ENCODE data around the gene MYO5A.

GRCh38 chr15:52417521-52417920, 111.2 kb downstream of the MYO5A start:
- TF ChIP-seq, protein P1, sequence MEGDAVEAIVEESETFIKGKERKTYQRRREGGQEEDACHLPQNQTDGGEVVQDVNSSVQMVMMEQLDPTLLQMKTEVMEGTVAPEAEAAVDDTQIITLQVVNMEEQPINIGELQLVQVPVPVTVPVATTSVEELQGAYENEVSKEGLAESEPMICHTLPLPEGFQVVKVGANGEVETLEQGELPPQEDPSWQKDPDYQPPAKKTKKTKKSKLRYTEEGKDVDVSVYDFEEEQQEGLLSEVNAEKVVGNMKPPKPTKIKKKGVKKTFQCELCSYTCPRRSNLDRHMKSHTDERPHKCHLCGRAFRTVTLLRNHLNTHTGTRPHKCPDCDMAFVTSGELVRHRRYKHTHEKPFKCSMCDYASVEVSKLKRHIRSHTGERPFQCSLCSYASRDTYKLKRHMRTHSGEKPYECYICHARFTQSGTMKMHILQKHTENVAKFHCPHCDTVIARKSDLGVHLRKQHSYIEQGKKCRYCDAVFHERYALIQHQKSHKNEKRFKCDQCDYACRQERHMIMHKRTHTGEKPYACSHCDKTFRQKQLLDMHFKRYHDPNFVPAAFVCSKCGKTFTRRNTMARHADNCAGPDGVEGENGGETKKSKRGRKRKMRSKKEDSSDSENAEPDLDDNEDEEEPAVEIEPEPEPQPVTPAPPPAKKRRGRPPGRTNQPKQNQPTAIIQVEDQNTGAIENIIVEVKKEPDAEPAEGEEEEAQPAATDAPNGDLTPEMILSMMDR (IDR thresholded peaks at IDR 0.05) = no peak
- TF ChIP-seq EP300 (IDR thresholded peaks at IDR 0.05) (no peak), POLR2A (IDR thresholded peaks at IDR 0.05) (no peak)
